ENCODE measurements around the gene COL17A1. TPM values are rescaled to one million over a fixed set of nuclear protein-coding genes. Genes with fewer than 3 reads are reported as not detected.

COL17A1 gene
- total RNA-seq, 1 experiment from 2014 or later: not detected

DNA sequence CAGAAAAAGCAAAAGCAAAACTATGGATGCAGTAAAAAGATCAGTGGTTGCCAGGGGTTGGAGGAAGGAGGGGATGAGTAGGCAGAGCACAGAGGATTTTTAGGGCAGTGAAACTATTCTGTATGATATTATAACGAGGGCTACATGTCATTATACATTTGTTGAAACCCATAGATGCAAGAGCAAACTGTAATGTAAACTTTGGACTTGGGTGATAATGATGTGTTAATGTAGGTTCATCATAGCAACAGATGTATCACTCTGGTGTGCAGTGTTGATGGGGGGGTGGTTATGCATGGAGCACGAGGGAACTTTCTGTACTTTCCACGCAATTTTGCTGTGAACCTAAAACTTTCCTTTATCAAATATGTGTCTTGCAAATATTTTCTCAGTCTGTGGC, 95.6 kb downstream of the COL17A1 start:
- BruUV-seq (replicated peaks): no TSS peak
- POLR2A ChIA-PET (ENCODE audit: low non-redundant PET): no interaction called here
- no peak overlapping the region for H3K4me3 ChIP-seq (ENCODE audit: low read depth, low read length, poor library complexity, severe bottlenecking)
- intact Hi-C loops (cut with micrococcal nuclease; ENCODE audit: unreplicated experiment): no loop called here
- no peak for TF ChIP-seq EZH2 (IDR thresholded peaks at IDR 0.05; ENCODE audit: borderline replicate concordance, low read depth, low read length, poor library complexity, severe bottlenecking)
- TF ChIP-seq, protein P1, sequence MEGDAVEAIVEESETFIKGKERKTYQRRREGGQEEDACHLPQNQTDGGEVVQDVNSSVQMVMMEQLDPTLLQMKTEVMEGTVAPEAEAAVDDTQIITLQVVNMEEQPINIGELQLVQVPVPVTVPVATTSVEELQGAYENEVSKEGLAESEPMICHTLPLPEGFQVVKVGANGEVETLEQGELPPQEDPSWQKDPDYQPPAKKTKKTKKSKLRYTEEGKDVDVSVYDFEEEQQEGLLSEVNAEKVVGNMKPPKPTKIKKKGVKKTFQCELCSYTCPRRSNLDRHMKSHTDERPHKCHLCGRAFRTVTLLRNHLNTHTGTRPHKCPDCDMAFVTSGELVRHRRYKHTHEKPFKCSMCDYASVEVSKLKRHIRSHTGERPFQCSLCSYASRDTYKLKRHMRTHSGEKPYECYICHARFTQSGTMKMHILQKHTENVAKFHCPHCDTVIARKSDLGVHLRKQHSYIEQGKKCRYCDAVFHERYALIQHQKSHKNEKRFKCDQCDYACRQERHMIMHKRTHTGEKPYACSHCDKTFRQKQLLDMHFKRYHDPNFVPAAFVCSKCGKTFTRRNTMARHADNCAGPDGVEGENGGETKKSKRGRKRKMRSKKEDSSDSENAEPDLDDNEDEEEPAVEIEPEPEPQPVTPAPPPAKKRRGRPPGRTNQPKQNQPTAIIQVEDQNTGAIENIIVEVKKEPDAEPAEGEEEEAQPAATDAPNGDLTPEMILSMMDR (conservative IDR thresholded peaks at IDR 0.05; ENCODE audit: low read depth, low read length): no peak
- CTCF ChIA-PET: no interaction called here
- peaks cover 7% of the 10 kb centered on the region for H3K4me1 ChIP-seq (ENCODE audit: insufficient read depth, low read length, poor library complexity, severe bottlenecking)
- H3K27me3 ChIP-seq (replicated peaks; ENCODE audit: insufficient read depth, low read depth, low read length, poor library complexity): no peaks in the 10 kb centered on the region
- H3K9me3 ChIP-seq (ENCODE audit: low read depth, low read length, poor library complexity, severe bottlenecking): no peaks in the 10 kb centered on the region
- H3K36me3 ChIP-seq (ENCODE audit: insufficient read depth, low read length, poor library complexity, severe bottlenecking): peaks cover 5% of the 10 kb centered on the region
- no peak overlapping the region for H3K27ac ChIP-seq (ENCODE audit: low read depth, low read length, poor library complexity, severe bottlenecking)
- no peak for DNase-seq (ENCODE audit: low spot score)

DNA sequence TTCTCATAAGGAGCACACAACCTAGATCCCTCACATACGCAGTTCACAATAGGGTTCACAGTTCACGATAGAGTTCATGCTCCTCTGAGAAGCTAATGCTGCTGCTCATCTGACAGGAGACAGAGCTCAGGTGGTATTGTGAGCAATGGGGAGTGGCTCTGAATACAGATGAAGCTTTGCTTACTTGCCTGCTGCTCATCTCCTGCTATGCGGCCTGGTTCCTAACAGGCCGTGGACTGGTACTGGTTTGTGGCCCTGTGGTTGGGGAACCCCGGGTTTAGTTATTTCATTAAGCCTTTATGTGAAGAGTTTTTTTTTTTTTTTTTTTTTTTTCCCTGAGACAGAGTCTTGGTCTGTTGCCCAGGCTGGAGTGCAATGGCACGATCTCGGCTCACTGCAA, 99.3 kb downstream of the COL17A1 start:
- H3K4me1 ChIP-seq (ENCODE audit: insufficient read depth, low read length, poor library complexity, severe bottlenecking): peaks cover 27% of the 10 kb centered on the region
- H3K9me3 ChIP-seq (ENCODE audit: low read depth, low read length, poor library complexity, severe bottlenecking): no peaks in the 10 kb centered on the region
- H3K36me3 ChIP-seq (ENCODE audit: insufficient read depth, low read length, poor library complexity, severe bottlenecking): no peaks in the 10 kb centered on the region
- TF ChIP-seq, protein P1 (conservative IDR thresholded peaks at IDR 0.05; ENCODE audit: low read depth, low read length): no peak
- TF ChIP-seq EZH2 (IDR thresholded peaks at IDR 0.05; ENCODE audit: borderline replicate concordance, low read depth, low read length, poor library complexity, severe bottlenecking): no peak
- H3K27me3 ChIP-seq (replicated peaks; ENCODE audit: insufficient read depth, low read depth, low read length, poor library complexity): no peaks in the 10 kb centered on the region
- H3K27ac ChIP-seq (ENCODE audit: low read depth, low read length, poor library complexity, severe bottlenecking): no peak overlapping the region
- DNase-seq (ENCODE audit: low spot score): no peak
- CTCF ChIA-PET: no interaction called here
- intact Hi-C loops (cut with micrococcal nuclease; ENCODE audit: unreplicated experiment): no loop called here
- no TSS peak for BruUV-seq (replicated peaks)
- H3K4me3 ChIP-seq (ENCODE audit: low read depth, low read length, poor library complexity, severe bottlenecking): no peak overlapping the region
- POLR2A ChIA-PET (ENCODE audit: low non-redundant PET): no interaction called here

DNA sequence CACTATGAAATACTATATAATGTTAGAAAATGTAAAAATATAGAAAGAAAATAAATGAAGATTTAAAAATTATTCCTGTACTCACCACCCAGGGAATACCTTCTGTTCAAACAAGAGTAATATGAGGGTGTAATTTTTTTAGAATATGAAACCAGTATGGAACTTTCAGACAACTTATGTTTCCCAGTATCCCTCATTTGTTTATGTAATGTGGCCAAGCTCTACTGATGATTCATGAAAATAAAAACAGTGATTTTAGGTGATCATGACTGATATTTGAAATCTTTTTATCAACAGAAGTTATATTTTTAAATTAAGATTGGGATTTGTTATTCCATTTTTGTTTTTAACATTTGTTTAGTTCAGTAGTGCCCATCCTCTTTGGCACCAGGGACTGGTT, 100.0 kb downstream of the COL17A1 start:
- Histone ChIP-seq H3K4me1 (ENCODE audit: insufficient read depth, low read length, poor library complexity, severe bottlenecking) (peaks cover 27% of the 10 kb centered on the region), H3K4me3 (ENCODE audit: low read depth, low read length, poor library complexity, severe bottlenecking) (no peak overlapping the region), H3K27me3 (replicated peaks; ENCODE audit: insufficient read depth, low read depth, low read length, poor library complexity) (no peaks in the 10 kb centered on the region), H3K36me3 (ENCODE audit: insufficient read depth, low read length, poor library complexity, severe bottlenecking) (no peaks in the 10 kb centered on the region), H3K27ac (ENCODE audit: low read depth, low read length, poor library complexity, severe bottlenecking) (no peak overlapping the region), H3K9me3 (ENCODE audit: low read depth, low read length, poor library complexity, severe bottlenecking) (no peaks in the 10 kb centered on the region)
- DNase-seq (ENCODE audit: low spot score): no peak
- ChIA-PET POLR2A (ENCODE audit: low non-redundant PET) (no interaction called here), CTCF (no interaction called here)
- intact Hi-C loops (cut with micrococcal nuclease; ENCODE audit: unreplicated experiment): no loop called here
- no TSS peak for BruUV-seq (replicated peaks)
- TF ChIP-seq, protein P1 (conservative IDR thresholded peaks at IDR 0.05; ENCODE audit: low read depth, low read length): no peak
- no peak for TF ChIP-seq EZH2 (IDR thresholded peaks at IDR 0.05; ENCODE audit: borderline replicate concordance, low read depth, low read length, poor library complexity, severe bottlenecking)
